Mesenchymal stem cell (in vitro differentiated cells and primary cell): ENCODE measurements around the gene ARSA.

ENCODE experiments used
- DNase-seq: peaks from one replicate; pipeline ENCODE4 v3.0.0-alpha.2; 2013
- H2AFZ ChIP-seq: one replicate; pipeline ENCODE4 v1.6.1; 2013; ENCODE audit warnings: low read depth, mild to moderate bottlenecking, control low read depth, inconsistent platforms, low read length, moderate library complexity
- H2AK5ac ChIP-seq: 2 replicates; pipeline ENCODE4 v1.6.1; 2013; ENCODE audit warnings: low read length, moderate library complexity, mild to moderate bottlenecking, inconsistent platforms; ENCODE audit not compliant: severe bottlenecking
- H2BK120ac ChIP-seq: one replicate; pipeline ENCODE4 v1.6.1; 2013; ENCODE audit warnings: low read depth, mild to moderate bottlenecking, inconsistent platforms, low read length, moderate library complexity
- H2BK12ac ChIP-seq, 2 experiments: one replicate each; pipeline ENCODE4 v1.6.1; 2013; ENCODE audit warnings: inconsistent platforms in 2 of 2, low read length in 2 of 2, mild to moderate bottlenecking in 2 of 2, moderate library complexity in 2 of 2, control low read depth in 1 of 2
- H2BK15ac ChIP-seq: one replicate; pipeline ENCODE4 v1.6.1; 2013; ENCODE audit warnings: mild to moderate bottlenecking, low read depth, inconsistent platforms; ENCODE audit not compliant: poor library complexity, severe bottlenecking
- H2BK5ac ChIP-seq: 2 replicates; pipeline ENCODE4 v1.6.1; 2013; ENCODE audit warnings: low read depth, mild to moderate bottlenecking, low read length, control low read depth, inconsistent platforms; ENCODE audit not compliant: poor library complexity, severe bottlenecking
- H3K14ac ChIP-seq, 2 experiments: one replicate each; pipeline ENCODE4 v1.6.1; 2013; ENCODE audit warnings: inconsistent platforms in 2 of 2, low read length in 2 of 2, control low read depth in 1 of 2, mild to moderate bottlenecking in 1 of 2, moderate library complexity in 1 of 2
- H3K18ac ChIP-seq, 2 experiments: one replicate each; pipeline ENCODE4 v1.6.1; 2013; ENCODE audit warnings: inconsistent platforms in 2 of 2, low read length in 2 of 2, control low read depth in 1 of 2, low read depth in 1 of 2, mild to moderate bottlenecking in 1 of 2
- H3K23ac ChIP-seq, 2 experiments: one replicate each; pipeline ENCODE4 v1.6.1; 2013; ENCODE audit warnings: inconsistent platforms in 2 of 2, low read length in 2 of 2, mild to moderate bottlenecking in 2 of 2, moderate library complexity in 2 of 2, control low read depth in 1 of 2
- H3K27ac ChIP-seq: 2 replicates; pipeline ENCODE4 v1.5.1; 2013; ENCODE audit warnings: mild to moderate bottlenecking, moderate library complexity, low read length, control low read depth, inconsistent platforms; ENCODE audit not compliant: poor library complexity, severe bottlenecking
- H3K27me3 ChIP-seq, 2 experiments: 2 replicates each; pipeline versions ENCODE4 v1.6.1 to v1.7.0; 2013; ENCODE audit warnings: low read length in 2 of 2, mild to moderate bottlenecking in 2 of 2, moderate library complexity in 2 of 2, control low read depth in 1 of 2, inconsistent platforms in 1 of 2; ENCODE audit not compliant: control insufficient read depth in 1 of 2, insufficient read depth in 1 of 2
- H3K36me3 ChIP-seq, 2 experiments: 2 replicates each; pipeline versions ENCODE4 v1.6.1 to v1.7.0; 2013; ENCODE audit warnings: low read length in 2 of 2, control low read depth in 1 of 2, inconsistent platforms in 1 of 2, low read depth in 1 of 2, mild to moderate bottlenecking in 1 of 2; ENCODE audit not compliant: insufficient read depth in 2 of 2, control insufficient read depth in 1 of 2
- H3K4ac ChIP-seq, 2 experiments: one replicate each; pipeline ENCODE4 v1.6.1; 2013; ENCODE audit warnings: inconsistent platforms in 2 of 2, low read length in 2 of 2, mild to moderate bottlenecking in 2 of 2, moderate library complexity in 2 of 2, control low read depth in 1 of 2, low read depth in 1 of 2
- H3K4me1 ChIP-seq: 2 replicates; pipeline ENCODE4 v1.6.1; 2013; ENCODE audit warnings: low read depth, low read length, control low read depth; ENCODE audit not compliant: control insufficient read depth, insufficient read depth
- H3K4me2 ChIP-seq: 2 replicates; pipeline ENCODE4 v1.6.1; 2013; ENCODE audit warnings: low read length, mild to moderate bottlenecking, inconsistent platforms; ENCODE audit not compliant: poor library complexity, severe bottlenecking
- H3K4me3 ChIP-seq, 2 experiments: 2 replicates each; pipeline versions ENCODE4 v1.5.1 to v1.7.0; 2013; ENCODE audit warnings: low read length in 2 of 2, mild to moderate bottlenecking in 2 of 2, control low read depth in 1 of 2, low read depth in 1 of 2; ENCODE audit not compliant: insufficient read depth in 1 of 2
- H3K79me1 ChIP-seq: replicated peaks from 2 replicates; pipeline ENCODE4 v1.6.1; 2013; ENCODE audit warnings: mild to moderate bottlenecking, control low read depth, low read length, inconsistent platforms; ENCODE audit not compliant: poor library complexity, severe bottlenecking
- H3K9ac ChIP-seq: 2 replicates; pipeline ENCODE4 v1.7.0; 2013; ENCODE audit warnings: mild to moderate bottlenecking, low read length, moderate library complexity
- H3K9me3 ChIP-seq: 2 replicates; pipeline ENCODE4 v1.7.0; 2013; ENCODE audit warnings: mild to moderate bottlenecking, low read length; ENCODE audit not compliant: control insufficient read depth
- H4K8ac ChIP-seq: one replicate; pipeline ENCODE4 v1.6.1; 2013; ENCODE audit warnings: inconsistent platforms, mild to moderate bottlenecking, low read length, moderate library complexity
- H4K91ac ChIP-seq: one replicate; pipeline ENCODE4 v1.6.1; 2013; ENCODE audit warnings: mild to moderate bottlenecking, low read length, inconsistent platforms
- WGBS: methylation state at CpG from one replicate; pipeline ENCODE4 v1.1.7; 2013; ENCODE audit warnings: mixed read lengths; 5-methylcytosine and 5-hydroxymethylcytosine counted together

Gene ARSA

GRCh38 chr22:50576806-50577696 is 50.9 kb downstream of the ARSA start:
- WGBS = 96% methylated on average over 18 of the region's 18 CpGs
- Histone ChIP-seq H3K4me2 (no peak overlapping the region), H3K9ac (no peak overlapping the region), H2AK5ac (no peak overlapping the region), H2BK120ac (no peak overlapping the region), H3K9me3 (no peaks in the 10 kb centered on the region), H3K27me3 (peaks cover 0 to 14% of the 10 kb centered on the region in 2 experiments), H3K23ac (no peak overlapping the region), H3K18ac (no peak overlapping the region), H3K14ac (no peak overlapping the region), H3K36me3 (peaks cover 14 to 84% of the 10 kb centered on the region in 2 experiments), H2AFZ (no peak overlapping the region), H2BK5ac (no peak overlapping the region), H3K4me3 (no peak overlapping the region), H4K8ac (no peak overlapping the region), H3K4ac (no peak overlapping the region), H3K79me1 (peaks cover 16% of the 10 kb centered on the region), H3K4me1 (peaks cover 20% of the 10 kb centered on the region), H2BK15ac (no peak overlapping the region), H4K91ac (no peak overlapping the region), H3K27ac (no peak overlapping the region), H2BK12ac (no peak overlapping the region)
- no peak for DNase-seq

DNA sequence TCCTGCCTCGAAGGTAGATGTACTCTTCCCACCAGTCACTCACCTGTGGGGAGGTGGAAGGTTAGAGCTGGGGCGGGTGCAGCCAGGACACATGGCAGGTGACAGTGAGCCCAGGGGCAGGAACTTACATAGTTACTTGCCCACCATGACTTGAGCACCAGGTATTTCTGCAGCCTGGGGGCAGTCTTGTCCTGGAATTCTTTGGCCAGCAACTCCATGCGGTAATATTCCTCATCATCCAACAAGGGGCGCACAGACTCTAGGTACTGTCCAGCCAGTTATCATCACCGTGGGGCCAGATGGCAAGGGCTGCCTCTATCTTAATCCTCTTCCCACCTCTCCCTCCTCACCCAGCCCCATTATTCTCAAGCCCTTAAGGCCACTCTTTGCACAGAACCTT is 51.9 kb downstream of the ARSA start:
- Histone ChIP-seq H3K23ac (no peak overlapping the region), H2BK12ac (no peak overlapping the region), H3K4me1 (peaks cover 10% of the 10 kb centered on the region), H2BK15ac (no peak overlapping the region), H2BK120ac (no peak overlapping the region), H4K91ac (no peak overlapping the region), H2AFZ (no peak overlapping the region), H3K18ac (no peak overlapping the region), H3K4ac (no peak overlapping the region), H3K14ac (no peak overlapping the region), H3K27ac (no peak overlapping the region), H4K8ac (no peak overlapping the region), H3K79me1 (peaks cover 10% of the 10 kb centered on the region), H2AK5ac (no peak overlapping the region), H3K27me3 (peaks cover 0 to 14% of the 10 kb centered on the region in 2 experiments), H3K36me3 (peaks cover 10 to 87% of the 10 kb centered on the region in 2 experiments), H3K4me3 (no peak overlapping the region), H3K9me3 (no peaks in the 10 kb centered on the region), H3K9ac (no peak overlapping the region), H3K4me2 (no peak overlapping the region), H2BK5ac (no peak overlapping the region)
- peak; percentile 32 for DNase-seq
- 72% methylated on average over 5 of the region's 5 CpGs for WGBS

DNA sequence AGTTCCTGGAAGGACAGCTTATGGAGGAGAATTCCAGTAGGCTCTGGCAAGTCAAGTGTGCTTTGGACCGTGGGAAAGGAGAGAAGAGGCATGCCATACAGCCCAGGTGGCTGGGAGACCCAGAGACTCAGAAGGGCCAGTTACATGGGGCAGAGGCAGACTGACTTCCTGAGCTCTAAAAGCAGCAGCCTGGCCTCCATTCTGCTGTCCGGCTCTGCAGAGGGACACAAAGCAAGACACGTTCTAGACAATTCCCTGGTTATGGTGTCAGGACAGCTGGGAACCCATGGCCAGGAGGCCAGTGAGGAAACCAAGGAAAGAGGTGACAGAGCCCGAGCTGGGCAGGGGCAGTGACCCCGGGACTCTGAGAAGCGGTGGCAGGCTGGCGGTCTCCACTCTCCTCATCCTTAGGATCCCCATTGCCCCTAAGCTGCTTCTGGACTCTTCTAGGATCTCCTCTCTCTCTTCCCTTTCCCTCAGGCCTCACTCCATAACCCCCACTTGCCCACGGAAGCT is 52.5 kb downstream of the ARSA start:
- H4K8ac ChIP-seq = no peak overlapping the region
- no peak overlapping the region for H3K9ac ChIP-seq
- no peak overlapping the region for H3K4ac ChIP-seq
- H3K36me3 ChIP-seq = peaks cover 9 to 90% of the 10 kb centered on the region in 2 experiments
- H3K9me3 ChIP-seq = no peaks in the 10 kb centered on the region
- no peak overlapping the region for H3K4me3 ChIP-seq
- H2BK5ac ChIP-seq = no peak overlapping the region
- no peak overlapping the region for H4K91ac ChIP-seq
- no peak overlapping the region for H3K18ac ChIP-seq
- no peak overlapping the region for H3K23ac ChIP-seq
- H3K4me1 ChIP-seq = peaks cover 11% of the 10 kb centered on the region
- WGBS = 93% methylated on average over 8 of the region's 8 CpGs
- no peak overlapping the region for H2AFZ ChIP-seq
- peaks cover 0 to 14% of the 10 kb centered on the region in 2 experiments for H3K27me3 ChIP-seq
- DNase-seq = no peak
- H2BK120ac ChIP-seq = no peak overlapping the region
- peaks cover 10% of the 10 kb centered on the region for H3K79me1 ChIP-seq
- H2BK12ac ChIP-seq = no peak overlapping the region
- H3K27ac ChIP-seq = no peak overlapping the region
- no peak overlapping the region for H3K14ac ChIP-seq
- no peak overlapping the region for H2AK5ac ChIP-seq
- H2BK15ac ChIP-seq = no peak overlapping the region
- H3K4me2 ChIP-seq = no peak overlapping the region
